CD4-positive, alpha-beta T cell treated with Interleukin-17A for 4 hours (primary cell): ENCODE results near the gene INSIG1.

Experiments
- DNase-seq: peaks from one replicate; pipeline ENCODE4 v3.0.0-alpha.2; 2020; ENCODE audit warnings: mixed read lengths

INSIG1 gene

DNA sequence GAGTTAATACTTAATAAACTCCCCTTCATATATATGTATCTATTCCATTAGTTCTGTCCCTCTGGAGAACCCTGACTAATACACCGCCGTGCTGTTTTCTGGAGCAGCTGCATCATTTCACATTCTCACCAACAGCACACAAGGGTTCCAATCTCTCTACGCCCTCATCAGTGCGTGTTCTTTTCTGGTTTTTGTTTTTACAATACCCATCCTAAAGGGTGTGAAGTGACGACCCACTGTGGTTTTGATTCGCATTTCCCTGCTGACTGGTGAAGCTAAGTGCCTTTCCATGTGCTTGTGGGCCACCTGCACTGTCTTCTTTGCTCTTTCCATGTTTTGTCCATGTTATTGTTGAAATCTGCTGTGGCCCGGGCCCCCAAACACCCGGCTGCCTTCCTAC is 11.0 kb upstream of the INSIG1 start:
- no peak for DNase-seq

DNA sequence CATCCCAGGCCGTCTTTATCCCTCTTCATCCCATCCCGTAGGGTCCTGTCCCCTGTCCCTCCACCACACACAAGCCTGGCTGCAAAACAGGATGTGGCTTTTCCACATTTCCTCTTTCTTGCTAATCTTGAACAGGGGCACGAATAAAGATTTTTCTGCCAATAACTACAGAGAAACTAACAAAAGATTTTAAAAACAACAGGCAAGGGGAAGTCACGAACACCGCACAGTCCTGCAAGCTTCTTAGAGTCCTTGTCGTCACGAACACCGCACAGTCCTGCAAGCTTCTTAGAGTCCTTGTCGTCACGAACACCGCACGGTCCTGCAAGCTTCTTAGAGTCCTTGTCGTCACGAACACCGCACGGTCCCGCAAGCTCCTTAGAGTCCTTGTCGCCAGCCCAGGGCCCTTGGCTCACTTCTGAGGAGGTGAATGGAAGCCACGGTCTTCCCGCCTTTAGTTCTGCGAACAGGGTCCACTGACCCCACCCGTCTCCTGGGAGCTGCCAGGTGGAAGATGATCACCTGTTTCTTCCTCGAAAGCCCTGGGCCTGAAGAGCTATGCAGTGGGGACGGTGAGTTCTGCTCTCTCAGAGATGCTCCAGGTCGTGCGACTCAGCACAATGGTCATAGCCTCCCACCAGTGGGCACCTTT is 10.3 kb upstream of the INSIG1 start:
- peak; percentile 15 for DNase-seq

DNA sequence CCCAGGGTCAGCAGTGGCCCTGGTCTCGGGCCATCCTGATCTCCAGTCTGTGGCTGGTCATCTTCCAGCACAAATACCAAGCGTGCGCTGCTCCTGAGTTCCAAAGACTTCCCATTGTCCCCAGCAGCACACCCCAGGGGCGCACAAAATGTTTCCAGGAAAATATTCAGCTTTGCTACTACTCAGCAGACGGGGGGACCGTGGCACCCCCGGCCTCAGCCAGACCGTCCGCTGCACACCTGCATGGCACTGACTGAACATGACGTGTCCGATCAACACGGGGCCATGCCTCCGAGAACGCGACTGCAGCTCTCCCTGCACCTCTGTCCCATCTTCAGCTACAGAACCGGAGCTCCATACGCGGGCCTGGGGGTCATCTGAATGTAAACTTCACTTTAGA is 9.6 kb upstream of the INSIG1 start:
- no peak for DNase-seq

DNA sequence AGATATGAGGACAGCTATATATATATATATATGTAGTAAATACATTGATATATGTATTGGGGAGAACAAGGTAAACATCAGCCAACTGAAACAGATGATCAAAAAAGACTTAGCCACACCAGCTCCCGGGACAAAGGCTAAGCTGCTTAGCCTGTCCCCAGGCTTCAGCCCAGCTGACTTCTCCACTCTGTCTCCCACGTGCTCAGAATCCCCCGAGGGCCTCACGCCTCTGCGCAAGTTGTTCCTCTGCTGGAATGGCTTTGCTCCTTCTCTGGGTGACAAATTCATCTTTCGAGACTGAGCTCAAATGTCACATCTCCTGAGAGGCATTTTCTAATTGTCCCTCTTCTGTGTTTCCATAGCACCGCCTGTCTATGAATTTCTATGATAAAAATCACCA is 8.6 kb upstream of the INSIG1 start:
- no peak for DNase-seq

DNA sequence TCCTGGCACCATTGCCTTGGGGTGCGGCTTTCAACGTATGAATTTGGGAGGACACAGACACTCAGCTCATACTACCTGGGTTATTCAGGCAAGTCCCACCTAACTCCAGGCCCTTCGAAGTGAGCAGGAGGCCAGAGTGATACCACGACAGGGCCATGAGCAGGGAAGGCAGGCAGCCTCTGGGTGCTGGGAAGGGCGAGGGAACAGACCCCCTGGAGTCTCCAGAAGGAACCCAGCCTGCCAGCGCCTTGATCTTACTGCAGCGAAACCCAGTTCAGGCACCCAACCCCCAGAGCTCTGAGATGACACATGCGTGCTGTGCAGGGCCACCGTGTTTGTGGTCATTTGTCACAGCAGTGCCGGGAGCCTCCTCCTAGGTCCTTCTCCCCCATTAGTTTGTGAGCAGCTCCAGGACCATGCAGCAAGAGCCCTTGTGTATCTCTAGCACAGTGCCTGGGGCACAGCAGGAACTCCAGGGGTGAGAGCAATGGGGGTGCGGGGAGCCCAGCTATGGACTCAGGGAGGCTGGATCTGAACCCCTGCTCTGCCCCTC is 7.7 kb upstream of the INSIG1 start:
- no peak for DNase-seq

DNA sequence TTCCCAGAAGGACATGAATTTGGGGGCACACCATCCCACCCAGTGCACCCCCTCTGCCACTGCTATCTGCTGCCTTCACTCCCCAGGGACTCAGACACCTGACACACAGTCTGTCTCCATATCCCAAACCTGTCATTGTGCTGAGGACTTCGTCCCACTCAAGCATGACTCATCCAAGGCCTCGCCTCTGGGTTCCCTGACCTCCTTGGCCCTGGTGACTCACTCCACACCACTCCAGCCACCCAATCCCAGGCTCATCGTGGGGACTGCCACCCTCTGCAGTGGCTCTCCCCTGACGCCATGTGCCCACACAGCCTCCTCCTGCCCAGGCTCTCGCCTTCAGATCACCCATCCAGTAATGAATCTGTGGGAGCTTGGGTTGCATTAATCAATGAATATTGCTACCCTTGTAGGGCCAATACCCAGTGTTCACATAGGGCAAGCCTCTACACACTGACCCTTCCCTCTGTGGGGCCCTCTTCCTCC is 6.6 kb upstream of the INSIG1 start:
- DNase-seq: no peak

DNA sequence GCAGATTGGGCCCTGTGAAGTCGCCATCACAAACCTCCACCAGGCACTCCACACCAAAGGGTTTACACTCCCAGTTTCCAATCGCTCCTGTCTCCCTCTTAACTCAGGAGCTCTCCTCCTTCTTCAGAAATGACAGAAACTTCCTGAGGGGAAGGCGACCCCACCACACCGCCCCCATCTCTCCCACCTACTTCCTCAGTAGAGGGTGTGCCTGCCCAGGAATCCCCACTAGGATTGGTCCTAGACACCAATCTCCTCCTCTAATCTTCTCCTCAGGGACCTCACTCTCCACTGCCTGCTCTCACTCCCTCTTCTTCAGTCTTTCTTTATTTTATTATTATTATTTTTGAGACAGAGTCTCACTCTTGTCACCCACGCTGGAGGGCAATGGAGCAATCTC is 5.9 kb upstream of the INSIG1 start:
- no peak for DNase-seq

DNA sequence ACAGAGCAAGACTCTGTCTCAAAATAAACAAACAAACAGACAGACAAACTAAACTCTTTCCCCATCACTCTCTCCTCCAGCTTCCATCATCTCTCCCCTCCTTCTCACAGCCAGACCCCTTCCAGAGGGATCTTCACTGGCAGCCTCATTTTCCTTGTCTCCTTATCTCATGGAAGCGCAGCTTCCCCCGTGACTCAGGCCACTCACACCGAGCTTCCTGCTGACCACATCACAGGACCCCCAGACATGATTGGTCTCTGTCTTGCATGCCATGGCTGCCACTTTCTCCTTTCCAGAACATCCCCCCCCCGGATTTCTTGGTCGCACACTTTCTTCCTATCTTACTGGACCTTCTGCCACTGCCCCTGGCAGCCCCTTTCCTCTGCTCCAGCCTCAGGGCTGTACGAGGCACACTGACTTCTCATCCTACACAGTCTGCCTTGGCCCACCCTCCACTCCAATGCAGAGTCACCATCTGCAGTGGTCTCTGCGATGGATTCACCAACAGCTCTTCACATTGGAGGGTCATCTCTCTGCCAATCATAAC is 4.9 kb upstream of the INSIG1 start:
- no peak for DNase-seq

DNA sequence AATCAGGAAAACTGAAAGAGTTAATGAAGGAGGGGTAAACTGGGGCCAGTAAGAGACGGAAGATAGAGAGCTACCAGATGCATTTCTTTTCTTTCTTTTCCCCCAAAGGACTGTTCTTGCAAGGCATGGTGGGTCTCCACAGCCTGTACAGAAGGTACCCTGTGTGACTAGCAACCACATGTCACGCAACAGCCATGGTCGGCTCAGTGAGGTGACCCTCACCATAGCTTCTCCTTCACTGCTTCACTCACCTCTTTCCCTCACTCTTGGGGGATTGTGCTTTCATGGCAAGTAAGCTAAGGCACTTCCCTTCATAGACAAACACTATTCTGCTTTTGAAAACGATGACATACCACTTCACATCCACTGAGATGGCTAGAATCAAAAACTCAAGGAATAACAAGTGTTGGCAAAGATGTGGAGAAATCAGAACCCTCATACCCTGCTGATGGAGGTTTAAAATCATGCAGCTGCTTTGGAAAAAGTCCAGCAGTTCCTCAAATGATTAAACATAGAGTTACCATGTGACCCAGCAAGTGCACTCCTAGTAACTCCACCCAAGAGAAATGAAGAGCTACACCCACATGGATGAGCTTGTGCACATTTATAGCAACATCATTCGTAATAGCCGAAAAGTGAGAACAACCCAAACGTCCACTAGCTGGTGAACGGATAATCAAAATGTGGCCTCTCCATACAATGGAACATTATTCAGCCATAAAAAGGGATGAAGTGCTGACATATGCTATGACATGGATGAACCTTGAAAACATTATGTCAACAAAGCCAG is 3.8 kb upstream of the INSIG1 start:
- DNase-seq: no peak

DNA sequence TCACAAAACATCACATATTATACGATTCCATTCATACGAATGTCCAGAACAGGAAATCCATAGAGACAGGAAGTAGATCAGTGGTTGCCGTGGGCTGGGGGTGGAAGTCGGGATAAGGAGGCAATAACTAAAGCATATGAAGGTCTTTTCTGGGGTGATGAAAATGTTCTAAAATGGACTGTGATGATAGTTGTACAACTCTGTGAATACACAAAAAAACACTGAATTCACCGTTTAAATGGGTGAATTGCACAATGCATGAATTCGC is 3.2 kb upstream of the INSIG1 start:
- no peak for DNase-seq

DNA sequence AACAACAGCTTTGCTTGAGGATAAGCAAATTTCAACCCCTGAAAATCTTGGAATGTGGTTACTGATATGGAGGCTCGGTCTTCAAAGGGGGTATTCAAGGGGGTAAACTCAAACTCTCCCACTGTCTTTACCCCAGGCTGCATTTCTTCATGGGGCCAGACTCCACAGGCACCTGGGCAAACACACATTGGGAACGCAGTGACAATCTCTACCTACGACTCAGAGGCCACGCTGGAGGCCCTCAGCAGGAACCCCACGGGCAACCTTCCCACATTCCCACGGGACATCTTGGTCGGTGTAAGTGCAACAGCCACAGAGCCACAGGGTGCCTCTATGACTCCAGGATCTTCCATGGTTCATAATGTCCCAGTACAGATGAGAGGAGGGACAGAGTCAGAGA is 2.2 kb upstream of the INSIG1 start:
- DNase-seq: no peak

DNA sequence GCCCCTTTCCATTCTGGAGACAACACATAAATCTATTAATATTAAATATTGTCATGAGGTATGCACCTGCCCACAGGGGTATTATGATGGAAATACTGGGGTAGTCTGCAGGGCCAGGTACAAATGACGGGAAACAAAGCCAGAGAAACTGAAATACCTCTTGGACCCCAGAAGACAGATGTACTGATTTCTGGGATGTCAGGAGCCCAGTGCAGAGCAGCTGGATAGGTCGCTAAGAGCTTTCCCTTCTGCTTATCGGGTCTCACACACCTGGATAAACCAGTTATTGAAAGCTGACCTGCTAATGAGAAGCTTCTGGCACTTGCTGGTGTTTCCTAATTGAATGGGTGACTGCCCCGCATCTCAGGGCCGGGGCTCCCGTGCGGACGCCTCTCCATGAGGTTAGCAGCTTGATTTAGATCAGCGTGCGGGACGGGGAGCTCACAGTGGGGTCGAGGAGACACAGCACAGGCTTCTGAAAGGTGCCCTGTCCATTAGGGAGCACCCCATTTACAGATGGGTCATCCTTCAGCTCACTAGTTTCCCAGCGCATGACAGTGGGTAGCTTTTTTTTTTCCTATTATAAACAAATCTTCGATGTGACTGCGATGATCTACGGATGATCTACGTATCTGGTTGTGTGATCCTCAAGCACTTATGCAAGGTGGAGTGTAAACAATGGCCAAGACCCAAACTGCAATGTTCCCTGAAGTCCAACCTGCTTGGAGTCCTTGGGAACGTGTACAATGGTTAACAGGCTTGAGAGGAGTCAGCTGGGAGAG is 1.5 kb upstream of the INSIG1 start:
- no peak for DNase-seq

DNA sequence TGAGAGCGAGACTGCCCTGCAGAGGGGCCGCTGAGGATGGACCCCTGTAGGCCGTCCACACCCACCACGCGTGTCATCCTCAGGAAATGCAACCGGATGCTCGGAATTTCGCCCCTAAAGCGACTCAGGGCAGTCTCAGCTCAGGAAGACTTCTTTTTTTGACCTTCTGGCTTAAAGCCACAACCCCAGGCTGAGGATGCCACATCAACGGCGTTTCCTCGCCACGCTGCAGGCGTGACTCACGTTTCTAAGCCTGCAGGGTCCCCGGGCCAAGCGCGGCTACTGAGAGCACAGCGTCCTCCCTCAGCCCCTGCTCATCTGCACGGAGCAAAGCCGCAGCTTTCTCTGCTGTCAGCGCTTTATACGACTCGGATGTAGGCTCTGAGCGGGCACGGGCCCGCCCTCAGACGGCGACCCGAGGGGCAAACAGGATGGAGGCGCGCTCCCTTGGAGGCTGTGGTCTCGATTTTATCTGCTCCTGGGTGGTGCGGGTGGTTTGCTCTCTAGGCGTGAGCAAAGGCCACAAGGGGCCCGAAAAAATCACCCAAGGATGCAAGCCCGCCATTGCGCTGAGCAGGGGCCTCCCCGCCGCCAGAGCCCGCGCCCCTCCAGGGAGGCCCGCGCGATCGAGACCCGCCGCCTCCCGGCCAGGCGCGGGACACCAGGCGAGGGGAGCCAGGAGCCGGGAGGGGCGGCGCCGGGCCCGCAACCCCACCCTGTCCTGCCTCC is 726 bp upstream of the INSIG1 start:
- DNase-seq: peak; percentile 92

DNA sequence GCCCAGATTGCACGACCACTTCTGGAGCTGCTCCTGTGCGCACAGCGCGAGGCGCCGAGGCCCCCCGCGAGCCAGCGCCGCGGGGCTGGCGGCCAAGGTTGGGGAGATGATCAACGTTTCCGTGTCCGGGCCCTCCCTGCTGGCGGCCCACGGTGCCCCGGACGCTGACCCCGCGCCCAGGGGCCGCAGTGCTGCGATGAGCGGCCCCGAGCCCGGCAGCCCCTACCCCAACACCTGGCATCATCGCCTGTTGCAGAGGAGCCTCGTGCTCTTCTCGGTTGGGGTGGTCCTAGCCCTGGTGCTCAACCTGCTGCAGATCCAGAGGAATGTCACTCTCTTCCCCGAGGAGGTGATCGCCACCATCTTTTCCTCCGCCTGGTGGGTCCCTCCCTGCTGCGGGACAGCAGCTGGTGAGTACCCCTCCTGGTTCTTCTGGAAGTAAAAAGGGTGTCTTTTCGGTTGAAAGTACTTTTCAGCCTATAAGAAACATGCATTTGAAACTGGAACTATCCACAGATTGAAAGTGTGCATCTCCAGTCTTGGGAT is 683 bp downstream of the INSIG1 start:
- peak; percentile 27 for DNase-seq

DNA sequence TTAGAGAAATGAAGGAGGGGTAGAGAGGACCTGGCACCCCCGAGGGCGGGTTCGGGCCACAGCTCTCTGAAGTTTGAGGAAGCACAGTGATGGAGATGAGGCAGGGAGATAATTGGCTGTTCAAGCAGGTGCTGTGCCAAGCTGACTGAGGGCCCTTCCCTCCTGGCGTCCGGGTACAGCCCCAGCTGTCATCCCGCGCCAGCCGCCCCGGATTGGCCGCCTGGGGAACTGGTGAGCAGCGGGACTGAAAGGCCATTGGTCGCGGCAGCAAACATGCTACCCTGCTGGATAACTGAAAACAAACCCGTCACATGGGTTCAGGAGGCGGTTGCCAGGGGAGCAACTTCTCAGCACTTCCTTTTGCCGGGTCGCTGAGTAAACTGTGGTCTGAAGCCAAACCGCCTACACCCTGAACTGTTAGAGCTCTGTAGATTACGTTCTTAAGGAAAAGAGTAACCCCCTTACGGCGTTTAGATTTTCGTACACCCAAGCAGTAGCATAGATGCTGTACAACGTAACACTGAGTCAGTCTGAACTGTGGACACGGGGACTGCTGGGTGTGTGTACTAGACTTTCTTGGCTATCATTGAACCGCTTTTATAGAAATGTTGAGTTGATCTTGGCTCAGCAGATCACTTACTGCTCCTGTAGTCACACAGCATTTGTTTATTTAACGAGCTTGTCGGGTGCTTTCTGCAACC is 1.3 kb downstream of the INSIG1 start:
- DNase-seq: peak; percentile 95

DNA sequence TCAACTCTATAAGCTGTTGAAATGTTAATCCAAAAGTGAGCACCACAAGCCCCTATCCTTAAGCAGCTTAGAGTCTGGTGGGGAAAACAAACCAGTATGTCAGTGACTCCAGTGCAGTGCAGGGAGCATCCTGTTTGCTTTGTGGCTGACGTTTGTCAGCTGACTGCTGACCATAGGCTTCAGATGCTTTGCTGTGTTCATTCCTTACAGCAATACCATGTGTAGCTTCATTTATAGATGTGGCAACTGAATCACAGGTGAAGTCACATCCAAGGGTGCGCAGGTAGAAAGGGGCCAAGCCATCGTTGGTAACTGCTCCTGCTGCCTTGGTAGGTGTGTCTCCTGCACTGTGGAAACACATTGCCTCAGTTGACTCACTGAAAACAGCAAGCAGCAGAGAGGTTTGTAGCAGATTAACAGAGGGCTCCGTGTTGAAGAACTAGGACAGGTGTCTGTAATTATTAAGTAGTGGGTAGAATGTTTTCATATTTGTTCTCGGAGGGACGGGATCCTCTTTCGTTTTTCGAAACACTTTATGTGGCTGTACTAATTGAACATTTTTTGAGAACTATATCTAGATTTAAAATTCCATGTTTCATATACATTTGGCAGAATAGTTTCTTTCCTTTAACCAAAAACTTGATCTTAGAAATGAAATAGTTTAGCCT is 2.0 kb downstream of the INSIG1 start:
- DNase-seq: peak; percentile 47

DNA sequence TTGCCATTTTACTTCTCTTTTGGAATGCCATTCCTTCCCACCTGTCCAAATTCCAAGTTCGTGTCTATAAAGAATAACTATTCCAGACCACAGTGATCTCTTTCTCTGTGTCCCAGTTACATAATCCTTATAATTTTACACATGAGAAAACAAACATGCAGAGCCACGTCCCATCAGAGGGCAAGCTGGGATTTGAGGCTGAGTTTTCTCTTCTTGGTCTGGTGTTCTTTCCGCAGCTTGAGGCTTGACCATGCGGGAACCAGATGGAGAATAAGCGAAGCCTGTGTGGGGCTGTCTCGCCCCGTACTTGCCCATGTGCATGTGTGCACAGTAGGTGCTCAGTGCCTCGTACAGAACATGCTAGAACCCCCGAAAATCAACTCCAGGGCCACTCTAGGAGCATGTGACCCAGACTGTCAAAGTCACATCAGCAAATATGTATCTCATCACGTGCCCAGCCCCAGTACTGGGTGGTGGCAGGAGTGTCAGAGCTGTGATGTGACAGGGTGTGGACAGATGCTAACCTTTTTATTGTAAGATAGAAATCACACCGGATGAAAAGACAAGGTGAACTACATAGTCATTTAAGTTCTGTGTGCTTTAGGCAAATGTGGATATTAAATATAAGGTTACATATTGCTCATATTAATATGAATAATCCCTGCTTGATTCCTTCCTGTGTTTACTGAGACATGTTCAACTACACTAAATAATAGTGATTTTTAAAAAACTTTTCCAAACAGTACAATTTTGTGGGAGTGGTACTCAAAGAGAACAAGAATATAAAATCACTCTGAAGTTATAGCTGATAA is 3.2 kb downstream of the INSIG1 start:
- no peak for DNase-seq

DNA sequence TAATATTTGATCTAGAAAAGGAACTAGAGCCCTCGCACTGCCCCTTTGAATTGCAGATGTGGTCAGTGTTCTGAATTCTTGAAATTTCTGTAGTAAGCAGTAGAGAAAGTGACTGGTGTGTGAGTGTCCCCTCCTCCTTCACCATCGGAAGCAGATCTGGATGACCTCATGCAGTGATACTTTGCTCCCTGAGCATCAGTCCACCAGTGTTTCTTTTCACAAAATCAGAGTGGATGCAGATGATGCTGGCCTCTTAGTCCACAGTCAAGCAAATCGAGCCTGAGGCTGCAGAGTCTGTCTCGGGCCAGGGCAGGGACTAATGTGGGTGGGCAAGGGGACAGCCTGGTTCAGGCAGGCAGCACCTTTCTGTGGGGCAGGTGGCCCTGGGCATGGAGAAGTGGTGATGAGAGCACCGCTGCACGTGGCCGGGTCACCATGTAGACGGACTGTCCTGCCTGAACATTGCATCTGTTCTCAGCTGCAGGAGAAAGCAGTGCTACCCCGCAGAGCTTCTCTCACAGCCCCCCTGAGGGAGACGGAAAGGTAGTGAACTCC is 5.4 kb downstream of the INSIG1 start:
- no peak for DNase-seq

DNA sequence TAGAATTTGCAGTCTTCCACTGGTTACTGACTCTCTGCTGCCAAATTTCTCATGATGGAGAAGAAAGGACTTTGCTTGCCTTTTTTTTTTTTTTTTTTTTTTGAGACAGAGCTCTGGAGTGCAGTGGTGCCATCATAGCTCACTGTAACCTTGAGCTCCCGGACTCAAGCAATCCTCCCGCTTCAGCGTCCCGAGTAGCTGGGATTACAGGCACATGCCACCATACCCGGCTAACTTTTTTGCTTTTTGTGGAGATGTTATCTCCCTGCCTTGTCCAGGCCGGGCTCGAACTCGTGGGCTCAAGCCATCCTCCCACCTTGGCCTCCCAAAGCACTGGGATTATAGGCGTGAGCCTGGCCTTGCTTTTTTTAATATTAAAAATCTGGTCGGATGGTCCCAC is 6.2 kb downstream of the INSIG1 start:
- DNase-seq: no peak
